Trophoblast cell (in vitro differentiated cells and primary cell): ENCODE data around the gene ETS2.

Experiments used
- DNase-seq, 2 donors: peaks; one replicate each; pipeline ENCODE4 v3.0.0-alpha.2; 2016
- H2AFZ ChIP-seq: 2 replicates; pipeline ENCODE4 v1.6.1; 2013; ENCODE audit warnings: low read length, moderate library complexity, mild to moderate bottlenecking; ENCODE audit not compliant: insufficient read depth, poor library complexity
- H2AK5ac ChIP-seq: 2 replicates; pipeline ENCODE4 v1.6.1; 2013; ENCODE audit warnings: mild to moderate bottlenecking, low read length
- H2BK120ac ChIP-seq: 2 replicates; pipeline ENCODE4 v1.6.1; 2013; ENCODE audit warnings: low read length, mild to moderate bottlenecking, moderate library complexity; ENCODE audit not compliant: insufficient read depth, poor library complexity
- H2BK12ac ChIP-seq: 2 replicates; pipeline ENCODE4 v1.6.1; 2013; ENCODE audit warnings: mild to moderate bottlenecking, low read length, moderate library complexity
- H2BK5ac ChIP-seq: 2 replicates; pipeline ENCODE4 v1.6.1; 2013; ENCODE audit warnings: low read length, low read depth, moderate library complexity, mild to moderate bottlenecking; ENCODE audit not compliant: poor library complexity
- H3K14ac ChIP-seq: 2 replicates; pipeline ENCODE4 v1.6.1; 2013; ENCODE audit warnings: mild to moderate bottlenecking, low read length
- H3K18ac ChIP-seq: 2 replicates; pipeline ENCODE4 v1.6.1; 2013; ENCODE audit warnings: mild to moderate bottlenecking, low read length
- H3K23ac ChIP-seq: 2 replicates; pipeline ENCODE4 v1.6.1; 2013; ENCODE audit warnings: low read length
- H3K27ac ChIP-seq: 2 replicates; pipeline ENCODE4 v1.5.1; 2013; ENCODE audit warnings: low read depth, mild to moderate bottlenecking, inconsistent platforms, low read length, moderate library complexity
- H3K27me3 ChIP-seq: 2 replicates; pipeline ENCODE4 v1.6.1; 2013; ENCODE audit warnings: inconsistent platforms, mild to moderate bottlenecking, low read length, moderate library complexity; ENCODE audit not compliant: insufficient read depth
- H3K36me3 ChIP-seq, 2 experiments: 1 replicate in 1 of 2; 2 replicates in 1 of 2; pipeline ENCODE4 v1.6.1; 2013; ENCODE audit warnings: low read length in 2 of 2, mild to moderate bottlenecking in 2 of 2, moderate library complexity in 1 of 2; ENCODE audit not compliant: insufficient read depth in 2 of 2, control insufficient read depth in 1 of 2
- H3K4ac ChIP-seq: 2 replicates; pipeline ENCODE4 v1.6.1; 2013; ENCODE audit warnings: low read depth, mild to moderate bottlenecking, low read length, moderate library complexity
- H3K4me1 ChIP-seq, 2 experiments: 1 replicate in 1 of 2; 2 replicates in 1 of 2; pipeline ENCODE4 v1.6.1; 2013; ENCODE audit warnings: low read length in 2 of 2, mild to moderate bottlenecking in 2 of 2, moderate library complexity in 1 of 2; ENCODE audit not compliant: insufficient read depth in 2 of 2, control insufficient read depth in 1 of 2
- H3K4me2 ChIP-seq: 2 replicates; pipeline ENCODE4 v1.6.1; 2013; ENCODE audit warnings: inconsistent platforms, mild to moderate bottlenecking, low read length, moderate library complexity
- H3K4me3 ChIP-seq: 2 replicates; pipeline ENCODE4 v1.5.1; 2013; ENCODE audit warnings: mild to moderate bottlenecking, low read depth, low read length, inconsistent platforms
- H3K79me1 ChIP-seq: one replicate; pipeline ENCODE4 v1.6.1; 2013; ENCODE audit warnings: low read length
- H3K79me2 ChIP-seq: 2 replicates; pipeline ENCODE4 v1.6.1; 2013; ENCODE audit warnings: low read length, mild to moderate bottlenecking; ENCODE audit not compliant: control insufficient read depth, insufficient read depth, poor library complexity
- H3K9ac ChIP-seq: 2 replicates; pipeline ENCODE4 v1.6.1; 2013; ENCODE audit warnings: mild to moderate bottlenecking, low read length
- H3K9me3 ChIP-seq: 2 replicates; pipeline ENCODE4 v1.6.1; 2013; ENCODE audit warnings: low read depth, mild to moderate bottlenecking, control low read depth, inconsistent platforms, low read length; ENCODE audit not compliant: insufficient read depth
- H4K12ac ChIP-seq: 2 replicates; pipeline ENCODE4 v1.6.1; 2013; ENCODE audit warnings: low read depth, mild to moderate bottlenecking, low read length, moderate library complexity
- H4K8ac ChIP-seq: 2 replicates; pipeline ENCODE4 v1.6.1; 2013; ENCODE audit warnings: low read depth, mild to moderate bottlenecking, low read length, moderate library complexity
- H4K91ac ChIP-seq: one replicate; pipeline ENCODE4 v1.6.1; 2013; ENCODE audit warnings: low read depth, mild to moderate bottlenecking, low read length, moderate library complexity
- WGBS: extraction: QIAGEN DNeasy Blood & Tissue Kit; methylation state at CpG from one replicate; pipeline ENCODE4 v1.1.7; 2013; ENCODE audit warnings: missing lambda C conversion rate; ENCODE audit not compliant: insufficient read length, insufficient coverage; ENCODE audit errors: extremely low coverage; 5-methylcytosine and 5-hydroxymethylcytosine counted together

ETS2 gene

GRCh38 chr21:38810034-38810825, 4.5 kb downstream of the ETS2 start:
- Histone ChIP-seq H3K4me1 (peaks cover 11 to 22% of the 10 kb centered on the region in 2 experiments), H4K12ac (no peak overlapping the region), H3K79me2 (peaks cover 10% of the 10 kb centered on the region), H3K23ac (no peak overlapping the region), H3K79me1 (peaks cover 12% of the 10 kb centered on the region), H4K91ac (no peak overlapping the region), H2AFZ (no peak overlapping the region), H2AK5ac (no peak overlapping the region), H2BK5ac (no peak overlapping the region), H2BK120ac (no peak overlapping the region), H2BK12ac (no peak overlapping the region), H3K18ac (no peak overlapping the region), H3K36me3 (peaks cover 12 to 17% of the 10 kb centered on the region in 2 experiments), H3K27ac (no peak overlapping the region), H4K8ac (no peak overlapping the region), H3K9ac (no peak overlapping the region), H3K27me3 (no peaks in the 10 kb centered on the region), H3K4me2 (no peak overlapping the region), H3K14ac (no peak overlapping the region), H3K9me3 (no peaks in the 10 kb centered on the region), H3K4ac (no peak overlapping the region), H3K4me3 (no peak overlapping the region)
- no CpG with 5 or more reads among the region's 8 CpGs for WGBS
- no peak for DNase-seq

GRCh38 chr21:38810826-38811164, 5.1 kb downstream of the ETS2 start:
- H3K36me3 ChIP-seq, result peaks cover 12 to 17% of the 10 kb centered on the region in 2 experiments
- no peak overlapping the region for H4K91ac ChIP-seq
- peaks cover 10 to 21% of the 10 kb centered on the region in 2 experiments for H3K4me1 ChIP-seq
- peaks cover 8% of the 10 kb centered on the region for H3K79me2 ChIP-seq
- no peak for DNase-seq
- no peak overlapping the region for H4K12ac ChIP-seq
- H3K9ac ChIP-seq, result no peak overlapping the region
- no peak overlapping the region for H2BK5ac ChIP-seq
- H2BK12ac ChIP-seq, result no peak overlapping the region
- no CpG with 5 or more reads among the region's 5 CpGs for WGBS
- no peak overlapping the region for H3K4ac ChIP-seq
- H2BK120ac ChIP-seq, result no peak overlapping the region
- peaks cover 8% of the 10 kb centered on the region for H3K79me1 ChIP-seq
- no peak overlapping the region for H2AFZ ChIP-seq
- no peak overlapping the region for H3K18ac ChIP-seq
- no peak overlapping the region for H3K14ac ChIP-seq
- no peak overlapping the region for H3K4me3 ChIP-seq
- no peak overlapping the region for H3K4me2 ChIP-seq
- no peak overlapping the region for H3K27ac ChIP-seq
- H3K9me3 ChIP-seq, result no peaks in the 10 kb centered on the region
- no peak overlapping the region for H2AK5ac ChIP-seq
- no peak overlapping the region for H3K23ac ChIP-seq
- no peak overlapping the region for H4K8ac ChIP-seq
- H3K27me3 ChIP-seq, result no peaks in the 10 kb centered on the region

- H4K91ac ChIP-seq, result no peak overlapping the region
- H3K4me1 ChIP-seq, result peaks cover 10 to 21% of the 10 kb centered on the region in 2 experiments
- no peak overlapping the region for H3K4me3 ChIP-seq
- H2BK5ac ChIP-seq, result no peak overlapping the region
- no peak overlapping the region for H2AK5ac ChIP-seq
- H2BK12ac ChIP-seq, result no peak overlapping the region
- no peak overlapping the region for H3K14ac ChIP-seq
- no peak overlapping the region for H3K9ac ChIP-seq
- H2AFZ ChIP-seq, result no peak overlapping the region
- H4K8ac ChIP-seq, result no peak overlapping the region
- no peaks in the 10 kb centered on the region for H3K9me3 ChIP-seq
- H3K18ac ChIP-seq, result no peak overlapping the region
- H4K12ac ChIP-seq, result no peak overlapping the region
- H3K79me1 ChIP-seq, result peaks cover 4% of the 10 kb centered on the region
- H3K4ac ChIP-seq, result no peak overlapping the region
- no peak overlapping the region for H2BK120ac ChIP-seq
- H3K23ac ChIP-seq, result no peak overlapping the region
- peaks cover 4% of the 10 kb centered on the region for H3K79me2 ChIP-seq
- H3K36me3 ChIP-seq, result peaks cover 13 to 19% of the 10 kb centered on the region in 2 experiments
- H3K27me3 ChIP-seq, result no peaks in the 10 kb centered on the region
- no peak overlapping the region for H3K27ac ChIP-seq
- peak in 1 of 2 donors; percentile 47 for DNase-seq
- H3K4me2 ChIP-seq, result no peak overlapping the region
- no CpG with 5 or more reads among the region's 8 CpGs for WGBS
Observed at GRCh38 chr21:38811257-38811656, 5.5 kb downstream of the ETS2 start.

- no peak overlapping the region for H4K8ac ChIP-seq
- peaks cover 8 to 16% of the 10 kb centered on the region in 2 experiments for H3K4me1 ChIP-seq
- no peak overlapping the region for H3K4me3 ChIP-seq
- H2BK5ac ChIP-seq, result no peak overlapping the region
- peaks cover 26 to 35% of the 10 kb centered on the region in 2 experiments for H3K36me3 ChIP-seq
- H3K79me2 ChIP-seq, result no peaks in the 10 kb centered on the region
- no peak overlapping the region for H2BK120ac ChIP-seq
- H4K91ac ChIP-seq, result no peak overlapping the region
- H3K23ac ChIP-seq, result no peak overlapping the region
- H3K4ac ChIP-seq, result no peak overlapping the region
- no peaks in the 10 kb centered on the region for H3K27me3 ChIP-seq
- DNase-seq, result no peak
- H4K12ac ChIP-seq, result no peak overlapping the region
- no peak overlapping the region for H2AFZ ChIP-seq
- WGBS, result no CpG with 5 or more reads among the region's 2 CpGs
- H3K18ac ChIP-seq, result no peak overlapping the region
- H3K79me1 ChIP-seq, result no peaks in the 10 kb centered on the region
- H2BK12ac ChIP-seq, result no peak overlapping the region
- no peak overlapping the region for H3K14ac ChIP-seq
- no peak overlapping the region for H3K9ac ChIP-seq
- H3K4me2 ChIP-seq, result no peak overlapping the region
- H3K27ac ChIP-seq, result no peak overlapping the region
- H2AK5ac ChIP-seq, result no peak overlapping the region
- no peaks in the 10 kb centered on the region for H3K9me3 ChIP-seq
Observed at GRCh38 chr21:38813143-38813542, 7.4 kb downstream of the ETS2 start.
